LNCaP clone FGC (cell line): ENCODE results near the gene LRRC23.

Experiments
- DNase-seq: peaks from one replicate; pipeline ENCODE4 v3.0.0-alpha.2; 2011; ENCODE audit warnings: low read depth
- H3K4me3 ChIP-seq: 2 replicates; pipeline ENCODE4 v1.5.1; 2011; ENCODE audit warnings: mild to moderate bottlenecking, low read depth, low read length, control low read depth
- TF ChIP-seq, protein P1 (sequence below): IDR thresholded peaks from 2 replicates; pipeline ENCODE4 v1.5.1; 2012; ENCODE audit warnings: mild to moderate bottlenecking; ENCODE audit not compliant: control insufficient read depth, insufficient read depth; ENCODE audit errors: extremely low read depth

LRRC23 gene

GRCh38 chr12:6925239-6925539 is 20.6 kb downstream of the LRRC23 start:
- peak overlapping the region; percentile 68; the same call in 1 of the 2 replicates for H3K4me3 ChIP-seq
- no peak for DNase-seq
- TF ChIP-seq, protein P1, sequence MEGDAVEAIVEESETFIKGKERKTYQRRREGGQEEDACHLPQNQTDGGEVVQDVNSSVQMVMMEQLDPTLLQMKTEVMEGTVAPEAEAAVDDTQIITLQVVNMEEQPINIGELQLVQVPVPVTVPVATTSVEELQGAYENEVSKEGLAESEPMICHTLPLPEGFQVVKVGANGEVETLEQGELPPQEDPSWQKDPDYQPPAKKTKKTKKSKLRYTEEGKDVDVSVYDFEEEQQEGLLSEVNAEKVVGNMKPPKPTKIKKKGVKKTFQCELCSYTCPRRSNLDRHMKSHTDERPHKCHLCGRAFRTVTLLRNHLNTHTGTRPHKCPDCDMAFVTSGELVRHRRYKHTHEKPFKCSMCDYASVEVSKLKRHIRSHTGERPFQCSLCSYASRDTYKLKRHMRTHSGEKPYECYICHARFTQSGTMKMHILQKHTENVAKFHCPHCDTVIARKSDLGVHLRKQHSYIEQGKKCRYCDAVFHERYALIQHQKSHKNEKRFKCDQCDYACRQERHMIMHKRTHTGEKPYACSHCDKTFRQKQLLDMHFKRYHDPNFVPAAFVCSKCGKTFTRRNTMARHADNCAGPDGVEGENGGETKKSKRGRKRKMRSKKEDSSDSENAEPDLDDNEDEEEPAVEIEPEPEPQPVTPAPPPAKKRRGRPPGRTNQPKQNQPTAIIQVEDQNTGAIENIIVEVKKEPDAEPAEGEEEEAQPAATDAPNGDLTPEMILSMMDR, result no peak

DNA sequence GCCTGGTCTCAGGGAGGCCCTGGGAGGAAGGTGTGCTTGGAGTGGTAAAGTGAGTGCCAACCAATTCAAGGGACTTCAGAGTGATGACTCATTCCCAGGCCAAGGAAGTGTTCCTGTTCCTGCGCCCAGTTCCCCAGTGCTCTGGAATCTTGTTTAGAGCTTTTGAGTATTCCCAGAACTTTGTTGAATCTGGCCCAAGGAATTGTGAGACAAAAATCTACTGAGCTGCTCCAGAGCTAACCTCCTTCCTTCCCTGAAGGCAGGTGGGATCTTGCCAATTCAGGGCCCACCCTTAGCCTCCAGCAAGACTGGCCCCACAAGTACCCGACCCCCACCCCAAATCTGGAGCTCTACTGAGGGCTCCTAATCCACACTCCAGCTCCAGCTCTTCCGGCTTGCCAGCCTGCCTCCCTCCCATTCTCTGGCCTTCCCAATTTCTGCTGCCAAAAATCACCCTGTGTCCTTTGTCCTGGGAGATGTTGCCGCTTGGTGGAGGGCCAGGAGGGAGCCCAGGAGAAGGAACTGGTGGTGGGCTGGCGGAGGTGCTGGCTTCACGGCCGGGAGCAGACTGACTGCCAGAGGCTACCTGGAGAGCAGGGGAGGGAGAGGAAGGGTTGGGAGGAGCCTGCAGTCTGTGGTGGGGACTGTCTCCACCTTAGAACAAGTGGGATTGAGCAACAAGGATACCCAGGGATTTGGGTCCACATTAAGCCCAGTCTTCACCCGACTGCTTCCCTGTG is 21.1 kb downstream of the LRRC23 start:
- H3K4me3 ChIP-seq, result peak overlapping the region; percentile 68
- peak; percentile 96 for DNase-seq

DNA sequence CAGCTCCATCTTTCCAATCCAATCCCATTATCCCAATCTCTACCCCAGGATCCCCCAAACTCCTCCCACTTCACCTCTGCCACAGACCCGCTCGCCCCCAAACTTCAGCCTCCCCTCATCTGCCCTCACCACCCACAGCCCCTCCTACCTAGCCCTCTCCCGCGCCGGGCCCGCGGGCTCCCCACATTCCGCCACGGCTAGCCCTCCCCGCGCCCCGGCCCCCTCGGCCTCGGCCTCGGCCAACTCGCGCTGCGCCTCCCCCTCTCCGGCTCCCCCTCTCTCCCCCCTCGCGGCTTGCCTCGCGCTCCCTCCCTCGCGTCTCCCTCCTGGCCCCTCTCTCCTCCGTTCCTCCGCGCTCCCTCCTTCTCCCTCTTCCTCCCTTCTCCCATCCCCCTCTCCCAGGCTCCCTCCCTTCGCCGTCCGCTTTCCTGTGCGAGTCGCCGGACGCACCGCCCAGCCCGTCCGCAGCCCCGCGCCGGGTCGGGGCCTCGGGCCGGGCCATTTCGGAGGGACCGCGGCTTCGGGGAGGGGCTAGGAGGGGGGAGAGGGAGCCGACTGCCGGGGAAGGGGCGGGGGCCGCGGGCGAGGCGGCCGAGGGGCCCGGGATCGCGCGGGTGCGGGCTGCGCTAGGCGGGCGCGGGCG is 22.9 kb downstream of the LRRC23 start, which contains the start of gene ATN1:
ATN1 (plus strand) TSS at position 581 of the 643 bp plus-strand sequence. CDS start 6,043 bp downstream, outside the sequence.
- no peak for DNase-seq
- TF ChIP-seq, protein P1, result no peak
- peak within 1 kb of the TSS; percentile 89 for H3K4me3 ChIP-seq

More for the DNA sequence above, 21.1 kb downstream of the LRRC23 start:
- TF ChIP-seq, protein P1, result no peak

- TF ChIP-seq, protein P1, result no peak
- no peak for DNase-seq
- H3K4me3 ChIP-seq, result peak overlapping the region; percentile 89
Measured at GRCh38 chr12:6928022-6928702, 23.5 kb downstream of the LRRC23 start.

GRCh38 chr12:6928703-6929407 is 24.2 kb downstream of the LRRC23 start:
- peak overlapping the region; percentile 89 for H3K4me3 ChIP-seq
- TF ChIP-seq, protein P1, result no peak
- no peak for DNase-seq
